Muscle of arm (tissue), 12 donors: Measurements from ENCODE around the gene STK32B. TPM values are rescaled to one million over a fixed set of nuclear protein-coding genes. Genes with fewer than 3 reads are reported as not detected.

Experiments
- DNase-seq: peaks from one replicate; pipeline ENCODE4 v3.0.0-alpha.2; 2013
- polyA plus RNA-seq, 12 donors: library from polyadenylated mRNA; unstranded; fragments of 120-200 nt; gene quantifications; one replicate each; pipeline ENCODE4 v1.2.1, GENCODE V29; 2013; ENCODE audit not compliant: insufficient read length in 12 of 12

The STK32B gene
- polyA plus RNA-seq, 12 donors, result 7.8 to 16.2 (median 10.3) TPM; not detected in 1

GRCh38 chr4:5469151-5469775, 418.0 kb downstream of the STK32B start:
- no peak for DNase-seq

DNA sequence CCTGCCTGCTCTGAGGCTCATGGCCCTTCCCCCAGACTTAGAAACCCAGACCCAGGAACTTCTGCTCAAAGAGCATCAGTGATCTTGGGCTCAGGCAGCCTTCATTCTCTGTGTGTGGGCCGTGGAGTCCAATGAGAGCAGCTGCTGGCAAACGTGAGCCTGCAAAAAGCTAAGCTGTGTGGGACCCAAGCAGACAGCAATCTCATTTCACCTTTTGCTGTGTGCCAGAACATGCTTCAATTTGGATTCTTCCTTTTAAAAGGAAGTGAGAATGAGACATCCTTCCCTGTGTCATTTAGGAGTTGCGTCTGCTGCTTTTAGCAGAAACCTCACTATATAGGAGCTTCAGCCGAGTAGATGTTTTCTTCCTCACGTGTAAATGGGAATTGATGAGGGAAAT, 418.6 kb downstream of the STK32B start:
- no peak for DNase-seq

DNA sequence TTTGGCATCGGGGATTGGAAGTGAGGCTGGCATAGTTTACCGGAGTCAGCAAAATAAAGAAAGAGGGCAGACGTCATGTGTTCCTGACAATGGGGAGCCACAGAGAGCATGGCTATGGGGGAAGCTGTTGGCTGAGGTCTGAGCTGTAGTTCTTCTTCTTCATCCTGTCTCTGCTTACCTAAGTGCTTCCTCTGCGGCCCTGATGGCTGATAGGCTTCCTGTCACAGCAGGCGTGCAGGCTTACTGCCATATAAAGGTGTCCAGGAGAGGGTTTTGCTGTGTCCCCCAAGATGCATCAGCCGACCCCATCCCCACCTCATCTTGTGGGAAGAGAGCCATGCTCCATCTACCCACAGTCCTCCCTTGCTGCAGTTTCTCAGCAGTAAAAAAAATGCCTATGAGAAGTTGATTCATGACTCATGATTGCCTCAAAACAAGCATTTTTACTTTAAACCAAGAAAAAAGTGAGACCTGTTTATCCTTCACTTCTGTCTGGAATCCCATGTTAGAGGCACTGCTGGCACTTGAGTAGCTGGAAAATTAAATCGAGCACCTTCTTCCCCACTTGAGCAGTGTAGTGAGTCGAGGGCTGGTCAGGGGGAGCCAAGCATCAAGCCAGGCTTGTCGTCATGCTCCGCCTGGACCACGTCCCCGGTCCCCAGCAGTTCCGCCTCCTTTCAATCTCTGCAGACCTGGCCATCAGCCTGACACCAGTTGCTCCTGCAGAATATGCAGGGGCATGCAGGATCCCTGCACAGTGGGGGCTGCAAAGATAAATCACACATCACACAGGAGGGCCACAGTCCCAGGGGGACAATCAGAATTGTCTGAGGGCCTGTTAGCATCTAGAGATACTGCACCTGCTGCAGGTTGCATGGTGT, 419.3 kb downstream of the STK32B start:
- no peak for DNase-seq

DNA sequence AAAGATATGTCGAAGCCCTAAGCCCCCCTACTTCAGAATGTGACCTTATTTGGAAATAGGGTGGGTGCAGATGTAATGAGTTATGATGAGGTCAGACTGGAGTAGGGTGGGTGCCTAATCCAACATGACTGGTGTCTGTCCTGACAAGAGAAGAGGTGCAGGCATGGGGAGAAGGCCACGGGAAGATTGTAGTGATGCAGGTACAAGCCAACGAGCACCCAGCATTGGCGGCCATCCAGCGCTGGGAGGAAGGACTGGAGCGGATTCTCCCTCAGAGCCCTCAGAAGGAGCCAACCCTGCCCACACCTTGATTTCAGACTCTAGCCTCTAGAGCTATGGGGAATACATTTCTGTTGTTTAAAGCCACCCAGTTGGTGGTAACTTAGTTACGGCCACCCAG, 419.9 kb downstream of the STK32B start:
- no peak for DNase-seq

GRCh38 chr4:5471691-5472090, 420.4 kb downstream of the STK32B start:
- DNase-seq, result no peak

DNA sequence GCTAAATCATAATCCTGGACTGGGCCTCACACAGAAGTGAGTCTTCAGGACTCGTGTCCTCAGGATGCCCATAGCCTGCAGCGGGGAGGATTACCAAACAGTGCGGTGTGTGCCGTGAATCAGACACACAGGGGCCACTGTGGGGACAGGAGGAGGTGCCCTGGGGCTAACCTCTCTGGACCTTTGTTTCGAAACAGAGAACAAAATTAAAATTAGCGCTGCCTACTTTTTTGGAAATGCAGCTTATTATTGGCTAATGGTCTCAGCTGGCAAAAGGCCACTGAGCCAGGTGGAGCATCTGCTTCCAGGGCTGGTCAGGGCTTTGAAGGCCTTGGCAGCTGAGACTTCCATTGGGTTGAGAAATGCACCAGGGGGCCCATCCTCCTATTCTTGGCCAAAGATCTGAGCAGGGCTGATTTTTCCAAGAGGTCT, 420.9 kb downstream of the STK32B start:
- DNase-seq, result no peak

GRCh38 chr4:5473125-5473524, 421.8 kb downstream of the STK32B start:
- no peak for DNase-seq

DNA sequence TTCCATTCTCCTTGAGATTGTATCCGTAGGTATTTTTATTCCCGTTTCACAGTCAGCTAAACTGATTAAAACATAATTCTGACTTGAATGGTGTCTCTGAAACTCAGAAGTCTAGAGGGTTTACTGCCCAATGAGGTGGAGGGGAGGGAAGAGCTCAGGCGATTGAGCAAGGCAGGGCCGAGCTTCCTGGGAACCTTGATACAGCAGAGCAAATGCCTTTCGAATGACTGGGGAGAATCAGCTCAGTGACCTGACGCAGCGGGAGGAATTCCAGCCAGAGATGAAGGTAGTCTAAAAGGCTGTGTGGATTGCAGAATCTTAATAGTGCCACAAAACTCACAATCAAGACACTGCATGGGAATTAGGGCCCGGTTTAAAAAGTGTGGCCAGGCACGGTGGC, 423.5 kb downstream of the STK32B start:
- DNase-seq, result no peak

DNA sequence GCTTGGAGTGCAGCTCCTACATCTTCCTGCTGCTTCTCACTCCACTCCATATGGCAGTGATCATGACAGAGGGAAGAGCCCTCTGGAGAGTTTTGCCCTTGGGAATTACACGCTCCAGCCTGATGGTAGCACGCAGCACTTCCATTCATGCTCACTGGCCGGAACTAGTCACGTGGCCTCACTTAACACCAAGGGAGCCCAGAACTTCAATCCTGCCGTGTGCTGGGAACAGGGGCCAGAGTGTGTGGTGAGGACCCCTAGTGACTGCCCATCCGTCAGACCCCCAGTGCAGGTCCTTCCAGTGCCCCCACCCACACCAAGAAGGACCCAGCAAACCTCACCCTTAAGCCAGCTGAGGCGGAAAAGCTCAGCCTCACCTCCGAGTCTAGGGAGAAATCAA, 426.3 kb downstream of the STK32B start:
- no peak for DNase-seq

- no peak for DNase-seq
These were observed 426.9 kb downstream of the STK32B start for GRCh38 chr4:5478169-5478568.

- no peak for DNase-seq
These were observed 427.4 kb downstream of the STK32B start for GRCh38 chr4:5478697-5479096.

DNA sequence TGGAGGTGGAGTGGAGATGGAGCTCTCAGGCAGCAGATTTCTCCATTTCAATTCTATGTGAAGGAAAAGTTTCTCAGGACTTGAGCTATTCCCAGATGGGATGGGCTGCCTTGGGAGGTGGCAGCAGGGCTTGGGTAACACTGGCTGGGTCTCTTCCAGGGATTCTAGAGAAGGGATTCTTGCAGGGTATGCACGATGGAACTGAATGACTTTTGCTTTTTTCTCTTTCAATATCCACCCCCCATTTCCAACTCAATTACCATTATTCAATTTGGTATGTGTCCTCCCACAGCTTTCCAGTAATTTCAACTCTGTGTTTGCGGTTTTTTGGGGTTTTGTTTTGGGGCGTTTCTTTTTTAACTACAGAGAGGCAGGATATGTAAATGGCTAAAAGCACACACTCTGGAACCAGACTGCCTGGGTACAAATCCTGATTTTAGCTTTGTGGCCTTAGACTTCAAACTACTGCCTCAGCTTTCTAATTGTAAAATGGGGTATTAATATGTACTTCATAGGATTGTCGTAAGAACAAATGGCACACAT, 428.3 kb downstream of the STK32B start:
- no peak for DNase-seq

DNA sequence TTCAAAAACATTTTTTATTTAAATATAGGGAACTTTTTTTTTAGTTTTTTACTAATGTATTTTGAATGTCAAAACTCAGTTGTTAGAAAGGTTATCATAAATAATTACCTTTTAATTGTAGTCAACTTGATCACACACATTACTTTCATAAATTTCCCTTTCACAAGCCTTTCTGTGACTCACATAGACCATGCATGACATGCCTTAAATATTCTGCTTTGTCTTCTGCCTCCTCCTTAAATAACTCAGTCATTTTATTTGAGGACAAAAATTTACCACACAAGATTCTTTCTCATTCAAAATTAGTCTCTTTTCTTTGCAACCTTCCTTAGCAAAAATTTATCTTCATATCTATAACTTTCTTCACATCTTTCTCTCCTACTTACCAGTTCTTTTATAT, 437.1 kb downstream of the STK32B start:
- no peak for DNase-seq

DNA sequence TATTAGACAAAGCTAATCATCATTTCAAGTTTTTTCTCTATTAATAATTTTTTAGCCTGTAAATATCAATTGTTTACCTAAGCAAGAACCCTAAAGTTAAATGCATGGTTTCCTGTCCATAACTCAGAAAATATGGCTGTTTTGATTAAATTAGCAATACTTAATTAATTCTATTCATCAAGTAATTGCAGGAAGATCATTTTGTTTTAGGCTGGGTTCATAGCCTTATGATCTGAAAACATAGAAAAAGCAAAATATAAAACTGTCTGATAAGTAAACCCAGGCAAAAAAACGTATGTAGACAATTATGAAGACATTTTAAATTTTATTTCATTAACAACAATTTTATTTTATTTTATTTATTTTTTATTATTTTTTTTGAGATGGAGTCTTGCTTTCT, 438.0 kb downstream of the STK32B start:
- DNase-seq, result no peak

DNA sequence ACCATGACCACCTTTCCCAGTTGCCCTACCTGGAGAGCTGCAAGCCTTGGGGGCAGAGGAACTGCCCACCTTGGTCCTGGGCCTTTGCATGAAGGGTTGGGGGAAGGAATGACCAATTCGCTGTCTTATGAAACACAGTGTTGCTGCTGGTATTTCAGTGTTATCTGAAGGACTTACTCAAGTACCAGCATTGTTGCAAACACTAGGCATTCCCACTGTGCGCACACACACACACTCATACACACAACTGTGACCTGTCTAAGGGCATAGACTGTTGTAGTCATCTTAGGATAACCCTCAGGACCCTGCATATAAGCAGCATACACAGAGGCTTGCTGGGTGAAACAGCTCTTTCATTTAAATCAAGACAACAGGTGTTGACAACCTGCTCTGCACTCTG, 446.2 kb downstream of the STK32B start:
- no peak for DNase-seq

DNA sequence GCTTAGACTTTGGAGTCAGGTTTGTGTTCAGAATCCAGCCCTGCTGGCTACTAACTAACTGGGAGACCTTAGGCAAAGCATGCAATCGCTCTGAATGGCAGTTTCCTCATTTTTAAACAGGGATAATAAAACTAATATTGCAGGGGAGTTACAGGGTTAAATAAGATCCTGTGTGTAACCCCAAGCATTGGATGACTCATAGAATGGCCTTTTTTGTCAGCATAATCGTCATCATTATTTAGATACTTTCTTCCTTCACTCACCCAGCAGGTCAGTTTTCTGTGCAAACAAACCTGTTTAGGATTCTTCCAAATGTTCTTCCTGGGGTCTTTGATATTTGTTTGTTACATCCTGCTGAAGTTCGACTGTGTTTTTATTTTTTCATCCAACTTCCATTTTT, 448.9 kb downstream of the STK32B start:
- no peak for DNase-seq

DNA sequence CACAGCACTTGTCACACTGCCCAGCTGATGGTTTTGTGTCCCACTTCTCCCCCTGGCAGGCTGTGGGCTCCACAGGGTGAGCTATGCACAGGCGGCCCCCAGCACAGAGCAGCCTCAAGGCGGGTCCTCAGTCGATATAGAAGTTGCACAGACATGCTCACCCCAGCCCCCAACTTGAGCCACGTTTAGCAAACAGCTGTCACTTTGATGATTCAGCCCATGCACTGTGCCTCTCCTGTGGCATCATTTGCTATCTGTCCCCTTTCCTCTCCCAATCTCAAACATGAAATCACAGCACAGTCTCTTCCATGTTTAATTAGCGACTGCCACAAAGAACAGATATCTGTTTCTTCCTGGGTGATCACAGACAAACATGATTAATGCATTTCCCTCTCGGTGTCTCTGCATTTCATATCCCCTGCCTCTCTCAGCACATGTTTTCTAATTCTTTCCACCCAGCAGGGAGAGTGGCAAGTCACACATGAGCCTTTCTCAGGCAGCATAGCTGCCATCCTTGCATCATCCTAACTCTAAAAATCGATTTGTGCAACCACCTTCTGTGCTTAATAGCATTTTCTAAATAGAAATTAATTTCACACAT, 452.2 kb downstream of the STK32B start:
- no peak for DNase-seq

GRCh38 chr4:5504486-5504885, 453.2 kb downstream of the STK32B start:
- DNase-seq, result no peak

DNA sequence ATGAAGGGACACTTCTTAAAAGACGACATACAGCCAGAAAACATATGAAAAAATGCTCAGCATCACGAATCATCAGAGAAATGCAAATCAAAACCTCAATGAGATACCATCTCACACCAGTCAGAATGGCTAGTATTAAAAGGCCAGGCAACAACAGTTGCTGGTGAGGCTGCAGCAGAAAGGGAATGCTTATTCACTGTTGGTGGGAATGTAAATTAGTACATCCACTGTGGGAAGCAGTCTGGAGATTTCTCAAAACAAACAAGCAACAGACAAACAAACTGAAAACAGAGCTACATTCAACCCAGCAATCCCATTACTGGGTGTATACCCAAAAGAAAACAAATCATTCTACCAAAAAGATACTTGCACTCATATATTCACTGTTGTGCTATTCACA, 459.2 kb downstream of the STK32B start:
- DNase-seq, result no peak

GRCh38 chr4:5511791-5512190, 460.5 kb downstream of the STK32B start:
- DNase-seq, result no peak

DNA sequence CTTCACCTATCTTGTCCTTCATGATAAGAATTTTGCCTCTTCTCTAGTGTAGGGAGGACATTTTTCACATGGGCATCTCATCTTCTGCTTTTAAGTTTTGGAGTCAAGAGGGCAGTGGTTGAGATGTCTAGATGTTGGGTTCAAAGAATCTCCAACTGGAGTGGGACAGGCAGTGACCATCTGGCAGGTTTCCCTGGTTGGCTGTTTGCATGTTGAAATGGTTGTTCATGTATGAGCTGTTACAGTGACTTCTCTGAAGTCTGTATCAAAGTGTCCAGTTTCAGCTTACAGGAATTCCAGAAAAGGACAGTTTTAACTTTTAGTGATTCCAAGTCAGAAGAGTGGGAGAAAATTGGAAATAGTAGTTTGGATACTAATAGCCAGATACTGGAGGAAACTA, 464.4 kb downstream of the STK32B start:
- DNase-seq, result no peak

DNA sequence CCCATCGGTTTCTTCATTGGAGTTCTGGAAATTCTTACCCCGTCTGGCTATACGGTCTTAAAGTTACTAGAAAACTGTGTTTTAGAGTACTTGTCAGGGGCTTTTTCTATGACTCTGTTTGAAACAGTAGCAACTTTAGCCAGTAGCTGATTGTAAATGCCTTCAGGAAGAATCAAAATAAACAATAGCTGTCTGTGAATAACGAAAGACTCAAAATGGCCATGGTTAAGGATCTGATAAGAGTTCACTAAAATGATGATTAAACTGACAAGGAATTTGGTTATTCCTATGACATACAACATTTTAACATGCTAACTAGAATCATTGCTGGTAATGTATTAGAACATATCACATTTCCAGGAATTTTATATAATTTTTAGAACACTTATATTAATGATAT, 466.1 kb downstream of the STK32B start:
- DNase-seq, result no peak
